HG02642 (cell line): ENCODE results near the gene SVIL.
"Not testable (repeated sequence)": the region's sequence is repeated elsewhere in the genome, so short reads cannot be mapped to it uniquely, and the experiment has no call there.

Experiments used
- ATAC-seq: cut with Tn5 transposase; IDR thresholded peaks from one replicate; pipeline ENCODE4 v1.9.1; 2021; ENCODE audit warnings: mild to moderate bottlenecking; ENCODE audit not compliant: unreplicated experiment, poor library complexity

Gene SVIL

GRCh38 chr10:29623797-29624196, 11.0 kb downstream of the SVIL start:
- ATAC-seq = no peak

DNA sequence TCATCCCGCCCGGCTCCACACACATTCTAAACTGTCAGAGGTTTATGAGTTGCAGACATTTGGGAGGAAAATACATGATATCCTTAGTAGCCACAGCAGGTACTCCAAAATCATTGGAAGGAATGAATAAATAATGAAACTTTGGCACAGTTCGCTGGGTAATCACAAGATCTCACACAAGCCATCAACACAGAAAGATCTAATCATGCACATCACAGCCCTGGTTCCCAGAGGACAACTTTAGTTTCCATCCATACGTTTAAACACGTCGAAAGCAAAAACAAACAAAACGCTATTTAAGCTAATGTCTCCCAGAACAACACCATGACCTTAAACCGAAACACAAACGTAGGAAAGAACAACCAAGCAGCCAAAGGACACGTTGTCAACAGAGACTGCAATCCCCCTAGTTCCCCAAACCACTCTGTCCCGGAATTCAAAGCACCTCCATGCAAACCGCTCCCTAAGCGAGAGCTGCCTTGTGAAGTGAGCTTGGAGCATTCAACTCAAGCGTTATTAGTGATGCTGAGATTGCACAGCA, 12.3 kb downstream of the SVIL start:
- no peak for ATAC-seq

- no peak for ATAC-seq
These were observed 13.6 kb downstream of the SVIL start for GRCh38 chr10:29621161-29621560.

GRCh38 chr10:29620112-29620690, 14.6 kb downstream of the SVIL start:
- ATAC-seq = no peak

DNA sequence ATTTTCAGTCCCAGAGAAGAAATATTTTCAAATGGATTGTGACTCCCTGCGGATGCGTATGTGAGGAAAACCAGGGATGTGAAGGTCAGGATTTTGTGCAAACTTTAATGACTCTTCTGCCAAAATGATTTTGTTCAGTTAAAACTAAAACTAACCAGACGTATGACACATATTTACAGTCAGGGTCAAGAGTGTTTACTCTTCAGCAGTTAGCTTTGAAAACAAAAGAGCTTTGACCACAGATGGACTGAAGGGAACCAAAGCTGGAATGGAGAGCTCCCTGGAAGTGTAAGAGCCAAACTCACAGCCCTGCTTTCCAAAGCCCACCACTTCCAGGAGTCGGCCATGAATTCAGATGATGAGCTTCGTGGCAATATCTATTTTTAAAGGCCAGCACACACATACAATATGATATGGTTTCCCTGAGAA, 15.5 kb downstream of the SVIL start:
- ATAC-seq = no peak

GRCh38 chr10:29618341-29619171, 16.2 kb downstream of the SVIL start:
- ATAC-seq = no peak

DNA sequence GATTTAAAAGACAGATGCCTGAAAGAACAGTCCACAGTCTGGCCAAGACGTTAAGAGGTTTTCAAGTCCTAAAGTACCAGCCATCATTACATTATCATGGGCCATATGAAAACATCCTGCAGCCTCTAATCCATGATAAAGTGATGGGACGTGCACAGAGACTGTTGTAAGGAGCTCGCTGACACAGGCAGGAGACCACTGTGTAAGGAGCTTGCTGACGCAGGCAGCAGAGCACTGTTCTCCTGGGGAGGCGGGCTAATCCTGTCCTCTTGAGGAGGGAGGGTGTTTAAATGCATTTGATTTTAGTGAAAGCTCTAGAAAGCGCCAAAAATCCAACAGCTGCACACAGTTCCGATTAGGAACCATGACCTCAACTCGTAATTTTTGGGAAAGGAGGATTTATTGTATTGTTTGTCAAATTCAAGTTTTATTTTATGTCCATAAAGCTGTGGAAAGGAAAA, 16.9 kb downstream of the SVIL start:
- ATAC-seq = no peak

DNA sequence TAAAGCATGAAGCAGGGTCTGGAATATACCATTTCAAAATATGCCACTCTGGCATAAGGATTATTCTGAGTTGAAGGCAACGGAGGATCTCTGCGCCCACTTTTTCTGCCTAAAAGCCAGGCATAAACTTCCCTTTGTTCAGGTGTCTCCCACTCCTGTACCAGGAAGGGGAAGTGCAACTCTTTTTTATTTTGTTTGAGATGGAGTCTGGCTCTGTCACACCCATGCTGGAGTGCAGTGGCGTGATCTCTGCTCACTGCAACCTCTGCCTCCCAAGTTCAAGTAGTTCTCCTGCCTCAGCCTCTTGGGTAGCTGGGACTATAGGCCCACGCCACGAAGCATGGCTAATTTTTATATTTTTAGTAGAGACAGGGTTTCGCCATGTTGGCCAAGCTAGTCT, 18.2 kb downstream of the SVIL start:
- no peak for ATAC-seq

DNA sequence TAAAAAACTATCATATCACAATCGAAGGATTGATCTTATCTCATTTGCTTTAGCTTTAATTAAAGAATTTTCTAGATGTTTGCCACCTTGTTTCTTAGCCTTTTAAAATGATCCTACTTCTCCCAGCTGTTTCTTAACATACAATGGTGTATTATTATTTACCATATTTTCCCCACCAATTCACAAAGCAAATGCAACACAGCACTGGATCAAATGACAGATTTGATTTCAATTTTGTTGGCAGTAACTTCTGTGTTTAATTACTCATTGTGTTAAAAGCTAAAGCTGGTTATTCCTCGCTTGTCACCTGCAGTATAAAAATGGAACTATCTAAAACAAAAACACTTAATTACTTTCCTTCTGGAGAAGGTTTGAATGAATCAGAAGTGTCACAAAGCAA, 19.6 kb downstream of the SVIL start:
- no peak for ATAC-seq

DNA sequence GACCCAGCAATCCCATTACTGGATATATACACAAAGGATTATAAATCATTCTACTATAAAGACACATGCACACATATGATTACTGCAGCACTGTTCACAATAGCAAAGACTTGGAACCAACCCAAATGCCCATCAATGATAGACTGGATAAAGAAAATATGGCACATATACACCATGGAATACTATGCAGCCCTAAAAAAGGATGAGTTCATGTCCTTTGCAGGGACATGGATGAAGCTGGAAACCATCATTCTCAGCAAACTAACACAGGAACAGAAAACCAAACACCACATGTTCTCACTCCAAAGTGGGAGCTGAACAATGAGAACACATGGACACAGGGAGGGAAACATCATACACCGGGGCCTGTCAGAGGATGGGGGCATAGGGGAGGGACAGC, 20.5 kb downstream of the SVIL start:
- not testable (repeated sequence) for ATAC-seq

- no peak for ATAC-seq
These were observed 21.0 kb downstream of the SVIL start for GRCh38 chr10:29613791-29614190.

- no peak for ATAC-seq
These were observed 21.6 kb downstream of the SVIL start for GRCh38 chr10:29613196-29613595.

GRCh38 chr10:29612657-29613056, 22.1 kb downstream of the SVIL start:
- no peak for ATAC-seq

GRCh38 chr10:29611781-29612381, 22.9 kb downstream of the SVIL start:
- ATAC-seq = no peak

DNA sequence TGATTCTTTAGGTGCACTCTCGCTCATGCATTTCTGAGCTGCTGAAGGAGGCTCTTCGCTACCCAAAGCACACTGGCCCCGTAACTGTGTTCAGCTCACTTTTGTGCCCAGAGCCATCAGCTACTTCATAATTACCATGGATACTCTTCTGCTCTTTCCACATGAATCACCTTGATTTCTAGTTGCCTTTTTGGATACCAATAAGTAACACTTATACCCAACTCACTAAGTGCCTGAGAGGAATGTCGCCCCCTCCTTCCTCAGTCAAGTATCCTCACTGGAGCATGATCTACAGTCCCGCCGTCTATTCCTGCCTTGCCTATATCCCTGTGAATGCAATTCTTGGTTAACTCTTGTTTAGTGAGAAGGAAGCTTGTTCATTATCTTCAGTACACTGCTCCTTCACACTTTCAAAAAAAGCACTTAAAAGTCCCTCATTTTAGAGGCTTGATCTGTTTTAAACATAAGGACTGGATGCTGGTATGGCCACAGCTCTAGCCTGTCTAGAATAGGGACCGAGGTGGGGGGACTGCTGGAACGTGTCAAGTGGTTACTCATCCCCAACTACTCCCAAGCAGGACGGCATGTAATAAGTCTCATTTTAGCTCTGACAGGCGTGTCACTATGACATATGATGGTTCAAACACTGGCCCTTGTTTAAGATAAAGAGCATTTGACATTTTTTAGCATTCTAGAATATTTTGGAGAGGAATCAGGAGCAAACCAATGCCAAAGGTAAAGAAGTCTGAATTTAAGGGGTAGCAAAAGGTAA, 23.7 kb downstream of the SVIL start:
- no peak for ATAC-seq

DNA sequence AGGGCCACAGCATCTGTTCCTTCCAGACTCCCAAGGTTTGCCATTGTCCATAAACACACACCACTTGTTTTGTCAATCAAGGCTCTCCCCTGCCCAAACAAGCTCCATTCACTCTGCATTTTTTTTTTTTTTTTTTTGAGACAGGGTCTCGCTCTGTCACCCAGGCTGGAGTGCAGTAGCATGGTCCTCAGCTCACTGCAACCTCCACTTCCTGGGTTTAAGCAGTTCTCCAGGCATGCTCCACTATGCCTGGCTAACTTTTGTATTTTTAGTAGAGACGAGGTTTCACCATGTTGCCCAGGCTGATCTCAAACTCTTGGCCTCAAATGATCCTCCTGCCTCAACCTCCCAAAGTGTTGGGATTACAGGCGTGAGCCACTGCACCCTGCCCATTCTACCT, 24.4 kb downstream of the SVIL start:
- ATAC-seq = not testable (repeated sequence)

DNA sequence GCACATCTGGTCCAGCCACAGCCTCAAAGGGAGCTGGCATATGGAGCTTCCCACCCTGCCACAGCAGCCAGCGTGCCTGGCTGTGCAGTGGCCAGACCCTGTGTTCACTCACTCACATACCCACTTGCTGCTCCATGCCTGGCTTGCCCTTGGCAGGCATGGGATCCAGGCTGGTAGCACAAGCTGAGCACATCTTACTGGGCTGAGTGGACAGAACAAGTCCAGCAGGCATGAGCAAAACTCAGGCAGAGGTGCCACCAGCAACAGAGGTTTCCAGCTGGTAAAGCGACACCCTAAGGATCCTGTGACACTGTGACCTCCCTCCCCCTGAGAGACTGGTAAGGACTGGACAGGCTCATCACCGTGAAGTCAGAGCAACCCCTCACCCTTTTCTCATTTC, 25.1 kb downstream of the SVIL start:
- ATAC-seq = no peak

GRCh38 chr10:29608476-29609301, 26.1 kb downstream of the SVIL start:
- no peak for ATAC-seq

DNA sequence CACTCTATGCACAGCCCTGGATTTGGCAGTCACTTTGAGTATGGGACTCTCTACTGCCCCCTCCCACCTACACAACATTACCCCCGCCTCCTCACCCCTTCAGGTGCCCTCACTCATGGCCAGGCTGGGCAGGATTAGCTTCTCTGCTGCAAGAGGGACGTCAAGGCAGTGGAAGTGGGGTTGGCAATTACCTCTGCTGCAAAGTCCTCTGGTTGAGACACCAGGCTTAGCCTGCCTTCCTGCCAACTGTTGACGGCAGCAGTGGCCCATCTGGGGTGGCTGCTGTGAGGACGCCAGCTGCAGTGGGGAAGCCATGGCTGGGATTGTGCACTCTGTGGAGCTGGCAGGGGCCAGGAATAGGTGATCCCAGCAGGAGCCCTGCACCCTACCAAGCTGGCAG, 26.7 kb downstream of the SVIL start:
- no peak for ATAC-seq

GRCh38 chr10:29607576-29607975, 27.2 kb downstream of the SVIL start:
- no peak for ATAC-seq
